ENCODE results near the gene GMDS. TPM values are rescaled to one million over a fixed set of nuclear protein-coding genes. Genes with fewer than 3 reads are reported as not detected.

GMDS gene
- polyA plus RNA-seq, 1 donor (not counting 4 experiments of a cell fraction or from before 2014, with no cell fraction given): 22.1 TPM

GRCh38 chr6:2188397-2188796 lies 57.0 kb downstream of the GMDS start:
- H3K79me2 ChIP-seq (ENCODE audit: control insufficient read depth, insufficient read depth, low read length): no peaks in the 10 kb centered on the region
- H3K4me2 ChIP-seq (ENCODE audit: control insufficient read depth, extremely low read depth, insufficient read depth, low read depth, low read length): no peak overlapping the region
- no peaks in the 10 kb centered on the region for H4K20me1 ChIP-seq (ENCODE audit: control insufficient read depth, extremely low read depth, insufficient read depth, low read length)
- H3K27ac ChIP-seq (ENCODE audit: control insufficient read depth, insufficient read depth, low read length): no peak overlapping the region
- H3K4me3 ChIP-seq (ENCODE audit: control insufficient read depth in 2 of 3, extremely low read depth in 1 of 3, insufficient read depth in 2 of 3, low read depth in 1 of 3, low read length in 3 of 3): no peak overlapping the region
- dilution Hi-C loops (cut with MboI; ENCODE audit: extremely low pct_ligation_motif_present, low sequenced_read_pairs): no loop called here
- no peaks in the 10 kb centered on the region for H3K9me3 ChIP-seq (ENCODE audit: control insufficient read depth, low read depth, low read length)
- H3K36me3 ChIP-seq (ENCODE audit: control insufficient read depth in 2 of 2, extremely low read depth in 1 of 2, insufficient read depth in 2 of 2, low read length in 2 of 2): no peaks in the 10 kb centered on the region
- no peak overlapping the region for H3K9ac ChIP-seq (ENCODE audit: control insufficient read depth, extremely low read depth, insufficient read depth, low read length)
- no peaks in the 10 kb centered on the region for H3K9me1 ChIP-seq (ENCODE audit: control insufficient read depth, extremely low read depth, insufficient read depth, low read length)
- DNase-seq (ENCODE audit: low read depth, low spot score) (no peak), FAIRE-seq (no peak)
- no peaks in the 10 kb centered on the region for H3K27me3 ChIP-seq (ENCODE audit: control insufficient read depth, extremely low read depth, insufficient read depth, low read length)
- H3K4me1 ChIP-seq (ENCODE audit: control insufficient read depth, extremely low read depth, insufficient read depth, low read length): no peaks in the 10 kb centered on the region
- TF ChIP-seq EZH2 (IDR thresholded peaks at IDR 0.05; ENCODE audit: low read length): no peak
- TF ChIP-seq, protein P1, sequence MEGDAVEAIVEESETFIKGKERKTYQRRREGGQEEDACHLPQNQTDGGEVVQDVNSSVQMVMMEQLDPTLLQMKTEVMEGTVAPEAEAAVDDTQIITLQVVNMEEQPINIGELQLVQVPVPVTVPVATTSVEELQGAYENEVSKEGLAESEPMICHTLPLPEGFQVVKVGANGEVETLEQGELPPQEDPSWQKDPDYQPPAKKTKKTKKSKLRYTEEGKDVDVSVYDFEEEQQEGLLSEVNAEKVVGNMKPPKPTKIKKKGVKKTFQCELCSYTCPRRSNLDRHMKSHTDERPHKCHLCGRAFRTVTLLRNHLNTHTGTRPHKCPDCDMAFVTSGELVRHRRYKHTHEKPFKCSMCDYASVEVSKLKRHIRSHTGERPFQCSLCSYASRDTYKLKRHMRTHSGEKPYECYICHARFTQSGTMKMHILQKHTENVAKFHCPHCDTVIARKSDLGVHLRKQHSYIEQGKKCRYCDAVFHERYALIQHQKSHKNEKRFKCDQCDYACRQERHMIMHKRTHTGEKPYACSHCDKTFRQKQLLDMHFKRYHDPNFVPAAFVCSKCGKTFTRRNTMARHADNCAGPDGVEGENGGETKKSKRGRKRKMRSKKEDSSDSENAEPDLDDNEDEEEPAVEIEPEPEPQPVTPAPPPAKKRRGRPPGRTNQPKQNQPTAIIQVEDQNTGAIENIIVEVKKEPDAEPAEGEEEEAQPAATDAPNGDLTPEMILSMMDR (optimal IDR thresholded peaks at IDR 0.05 in 1 of 3, IDR thresholded peaks at IDR 0.05 in 1 of 3, conservative IDR thresholded peaks at IDR 0.05 in 1 of 3; ENCODE audit: extremely low read depth in 1 of 3, insufficient read depth in 2 of 3, low read length in 3 of 3): no peak
- H2AFZ ChIP-seq (ENCODE audit: control insufficient read depth, low read length): no peak overlapping the region

- DNase-seq (ENCODE audit: low read depth, low spot score): no peak
- Histone ChIP-seq H3K9me3 (ENCODE audit: control insufficient read depth, low read depth, low read length) (no peaks in the 10 kb centered on the region), H3K4me1 (ENCODE audit: control insufficient read depth, extremely low read depth, insufficient read depth, low read length) (no peaks in the 10 kb centered on the region), H3K9ac (ENCODE audit: control insufficient read depth, extremely low read depth, insufficient read depth, low read length) (no peak overlapping the region), H4K20me1 (ENCODE audit: control insufficient read depth, extremely low read depth, insufficient read depth, low read length) (no peaks in the 10 kb centered on the region), H3K4me3 (ENCODE audit: control insufficient read depth in 2 of 3, extremely low read depth in 1 of 3, insufficient read depth in 2 of 3, low read depth in 1 of 3, low read length in 3 of 3) (no peak overlapping the region), H3K27me3 (ENCODE audit: control insufficient read depth, extremely low read depth, insufficient read depth, low read length) (no peaks in the 10 kb centered on the region), H2AFZ (ENCODE audit: control insufficient read depth, low read length) (no peak overlapping the region), H3K36me3 (ENCODE audit: control insufficient read depth in 2 of 2, extremely low read depth in 1 of 2, insufficient read depth in 2 of 2, low read length in 2 of 2) (no peaks in the 10 kb centered on the region), H3K27ac (ENCODE audit: control insufficient read depth, insufficient read depth, low read length) (no peak overlapping the region), H3K4me2 (ENCODE audit: control insufficient read depth, extremely low read depth, insufficient read depth, low read depth, low read length) (no peak overlapping the region), H3K79me2 (ENCODE audit: control insufficient read depth, insufficient read depth, low read length) (no peaks in the 10 kb centered on the region), H3K9me1 (ENCODE audit: control insufficient read depth, extremely low read depth, insufficient read depth, low read length) (no peaks in the 10 kb centered on the region)
- TF ChIP-seq EZH2 (IDR thresholded peaks at IDR 0.05; ENCODE audit: low read length): no peak
- TF ChIP-seq, protein P1 (optimal IDR thresholded peaks at IDR 0.05 in 1 of 3, IDR thresholded peaks at IDR 0.05 in 1 of 3, conservative IDR thresholded peaks at IDR 0.05 in 1 of 3; ENCODE audit: extremely low read depth in 1 of 3, insufficient read depth in 2 of 3, low read length in 3 of 3): no peak
- dilution Hi-C loops (cut with MboI; ENCODE audit: extremely low pct_ligation_motif_present, low sequenced_read_pairs): no loop called here
- no peak for FAIRE-seq
Measured at GRCh38 chr6:2187826-2188225, 57.6 kb downstream of the GMDS start.

Data from keratinocyte (primary cell).